WTC11 (cell line): Measurements from ENCODE around the gene ASB2. TPM values are rescaled to one million over a fixed set of nuclear protein-coding genes. Genes with fewer than 3 reads are reported as not detected.
A peak's percentile ranks its signal among the peaks of the same experiment; 100 is the strongest.

Experiments used
- ATF2 ChIP-seq: sonication (generic); formaldehyde crosslinking; IDR thresholded peaks from 2 replicates; pipeline ENCODE4 v1.8.1; 2022; ENCODE audit warnings: low read depth, missing genetic modification reagents, borderline replicate concordance
- CBFB ChIP-seq: sonication (generic); formaldehyde crosslinking; IDR thresholded peaks from 2 replicates; pipeline ENCODE4 v1.8.1; 2022; ENCODE audit warnings: mild to moderate bottlenecking, low read depth, missing genetic modification reagents
- CREM ChIP-seq: sonication (generic); formaldehyde crosslinking; IDR thresholded peaks from 2 replicates; pipeline ENCODE4 v1.8.1; 2022; ENCODE audit warnings: mild to moderate bottlenecking, missing genetic modification reagents, moderate library complexity
- CTCF ChIP-seq: fragments of 200-600 bp; IDR thresholded peaks from 2 replicates; pipeline ENCODE4 v1.8.0; 2022; ENCODE audit warnings: antibody characterized with exemption
- E2F4 ChIP-seq: sonication (generic); formaldehyde crosslinking; IDR thresholded peaks from 2 replicates; pipeline ENCODE4 v1.8.1; 2022; ENCODE audit warnings: low read depth, mild to moderate bottlenecking, moderate library complexity, missing genetic modification reagents, borderline replicate concordance
- ESRRA ChIP-seq: sonication (generic); formaldehyde crosslinking; IDR thresholded peaks from 2 replicates; pipeline ENCODE4 v1.8.1; 2022; ENCODE audit warnings: mild to moderate bottlenecking, missing genetic modification reagents, borderline replicate concordance
- FOXP1 ChIP-seq: sonication (generic); formaldehyde crosslinking; IDR thresholded peaks from 2 replicates; pipeline ENCODE4 v1.8.0; 2022; ENCODE audit warnings: missing genetic modification reagents, mild to moderate bottlenecking, moderate library complexity, borderline replicate concordance
- IRF2 ChIP-seq: sonication (generic); formaldehyde crosslinking; IDR thresholded peaks from 2 replicates; pipeline ENCODE4 v1.8.0; 2022; ENCODE audit warnings: low read depth, missing genetic modification reagents, borderline replicate concordance
- JAZF1 ChIP-seq: fragments of 250-450 bp; sonication (Bioruptor Pico); IDR thresholded peaks from 2 replicates; pipeline ENCODE4 v1.9.0; 2021; ENCODE audit warnings: moderate library complexity, mild to moderate bottlenecking, inconsistent platforms
- JUN ChIP-seq: sonication (generic); formaldehyde crosslinking; IDR thresholded peaks from 2 replicates; pipeline ENCODE4 v1.8.0; 2023; ENCODE audit warnings: mild to moderate bottlenecking, missing genetic modification reagents
- KAT7 ChIP-seq: sonication (generic); formaldehyde crosslinking; IDR thresholded peaks from 2 replicates; pipeline ENCODE4 v1.8.1; 2023; ENCODE audit warnings: missing genetic modification reagents, mild to moderate bottlenecking, borderline replicate concordance
- NR2C2 ChIP-seq: sonication (generic); formaldehyde crosslinking; IDR thresholded peaks from 2 replicates; pipeline ENCODE4 v1.8.0; 2022; ENCODE audit warnings: mild to moderate bottlenecking, missing genetic modification reagents
- NR3C1 ChIP-seq: sonication (generic); formaldehyde crosslinking; conservative IDR thresholded peaks from 2 replicates; pipeline ENCODE4 v1.8.1; 2023; ENCODE audit warnings: low read depth, mild to moderate bottlenecking, missing genetic modification reagents
- OVOL2 ChIP-seq: fragments of 250-450 bp; sonication (Bioruptor Pico); IDR thresholded peaks from 2 replicates; pipeline ENCODE4 v1.9.0; 2021; ENCODE audit warnings: mild to moderate bottlenecking, borderline replicate concordance
- PRDM15 ChIP-seq: sonication (generic); formaldehyde crosslinking; IDR thresholded peaks from 2 replicates; pipeline ENCODE4 v1.8.0; 2022; ENCODE audit warnings: missing genetic modification reagents
- PRRX2 ChIP-seq: fragments of 250-450 bp; sonication (Bioruptor Pico); IDR thresholded peaks from 2 replicates; pipeline ENCODE4 v1.8.0; 2021; ENCODE audit warnings: mild to moderate bottlenecking
- TP53 ChIP-seq: sonication (generic); formaldehyde crosslinking; IDR thresholded peaks from 2 replicates; pipeline ENCODE4 v1.8.1; 2023; ENCODE audit warnings: mild to moderate bottlenecking, missing genetic modification reagents
- ZBTB21 ChIP-seq: sonication (generic); formaldehyde crosslinking; IDR thresholded peaks from 2 replicates; pipeline ENCODE4 v1.8.1; 2023; ENCODE audit warnings: mild to moderate bottlenecking, missing genetic modification reagents, borderline replicate concordance
- ZNF281 ChIP-seq: sonication (generic); formaldehyde crosslinking; IDR thresholded peaks from 2 replicates; pipeline ENCODE4 v1.8.0; 2023; ENCODE audit warnings: mild to moderate bottlenecking, missing genetic modification reagents
- ZNF425 ChIP-seq: fragments of 250-450 bp; sonication (Bioruptor Pico); conservative IDR thresholded peaks from 2 replicates; pipeline ENCODE4 v1.9.0; 2021; ENCODE audit warnings: mild to moderate bottlenecking
- total RNA-seq: library from RNA; stranded (reverse); gene quantifications from 3 replicates; pipeline ENCODE4 v1.2.3, GENCODE V29; 2021

ASB2 gene
- total RNA-seq, 1 experiment from 2014 or later = 0.37 TPM

GRCh38 chr14:93939304-93940229 is 36.8 kb downstream of the ASB2 start (continued):
- TF ChIP-seq ZBTB21 (CRISPR knock-in tag) = peak; percentile 55; the same call in 1 of the 2 replicates
- peak; percentile 93; the same call in 1 of the 2 replicates for TF ChIP-seq ZNF281 (CRISPR knock-in tag)
- peak; percentile 67; the same call in 1 of the 2 replicates for TF ChIP-seq CREM (CRISPR knock-in tag)
- no peak for TF ChIP-seq JAZF1 (CRISPR knock-in tag)
- no peak for TF ChIP-seq PRRX2 (CRISPR knock-in tag)
- peak; percentile 56; the same call in 1 of the 2 replicates for TF ChIP-seq IRF2 (CRISPR knock-in tag)
- TF ChIP-seq KAT7 (CRISPR knock-in tag) = 0 out of 2 replicates have a peak, but pooled peaks have one; percentile 91
- TF ChIP-seq TP53 = peak; percentile 98
- 0 out of 2 replicates have a peak, but pooled peaks have one; percentile 27 for TF ChIP-seq JUN (CRISPR knock-in tag)
- peak; percentile 89 for TF ChIP-seq E2F4 (CRISPR knock-in tag)
- TF ChIP-seq CTCF = peak; percentile 92
- TF ChIP-seq FOXP1 = peak; percentile 99
- TF ChIP-seq NR3C1 (CRISPR knock-in tag) = peak; percentile 60; the same call in 1 of the 2 replicates
- TF ChIP-seq OVOL2 (CRISPR knock-in tag) = no peak
- no peak for TF ChIP-seq ZNF425 (CRISPR knock-in tag)
- TF ChIP-seq NR2C2 (CRISPR knock-in tag) = peak; percentile 72
- TF ChIP-seq ATF2 (CRISPR knock-in tag) = peak; percentile 82; the same call in 1 of the 2 replicates
- peak; percentile 12; the same call in 1 of the 2 replicates for TF ChIP-seq PRDM15 (CRISPR knock-in tag)
- peak; percentile 52 for TF ChIP-seq CBFB (CRISPR knock-in tag)
- peak; percentile 96 for TF ChIP-seq ESRRA (CRISPR knock-in tag)
- TF ChIP-seq, all 79 proteins: peak for 50
